Activated naive CD8-positive, alpha-beta T cell (primary cell): ENCODE results near the gene MBNL2.

ENCODE experiments used
- H3K27ac Mint-ChIP-seq: one replicate; pipeline ENCODE4 v1.8.0; 2021; ENCODE audit warnings: mixed read lengths
- H3K27me3 Mint-ChIP-seq: one replicate; pipeline ENCODE4 v1.8.0; 2021; ENCODE audit warnings: mixed read lengths
- H3K36me3 Mint-ChIP-seq: one replicate; pipeline ENCODE4 v1.8.0; 2021; ENCODE audit warnings: mixed read lengths
- H3K4me1 Mint-ChIP-seq: one replicate; pipeline ENCODE4 v1.8.0; 2021; ENCODE audit warnings: low read depth, mixed read lengths
- H3K4me3 Mint-ChIP-seq: one replicate; pipeline ENCODE4 v1.8.0; 2021; ENCODE audit warnings: mild to moderate bottlenecking, mixed read lengths
- H3K9me3 Mint-ChIP-seq: one replicate; pipeline ENCODE4 v1.8.0; 2021; ENCODE audit warnings: low read depth, mixed read lengths

Gene MBNL2

GRCh38 chr13:97295283-97296182, 73.4 kb downstream of the MBNL2 start:
- H3K27ac Mint-ChIP-seq: no peak overlapping the region
- no peak overlapping the region for H3K4me3 Mint-ChIP-seq
- no peaks in the 10 kb centered on the region for H3K9me3 Mint-ChIP-seq
- H3K4me1 Mint-ChIP-seq: peaks cover 40% of the 10 kb centered on the region
- H3K36me3 Mint-ChIP-seq: peaks cover 26% of the 10 kb centered on the region
- H3K27me3 Mint-ChIP-seq: no peaks in the 10 kb centered on the region

- Mint-ChIP-seq H3K27me3 (no peaks in the 10 kb centered on the region), H3K9me3 (no peaks in the 10 kb centered on the region), H3K36me3 (peaks cover 22% of the 10 kb centered on the region), H3K27ac (no peak overlapping the region), H3K4me1 (peaks cover 35% of the 10 kb centered on the region), H3K4me3 (no peak overlapping the region)
Observed at GRCh38 chr13:97296740-97297139, 74.6 kb downstream of the MBNL2 start.

- Mint-ChIP-seq H3K27me3 (no peaks in the 10 kb centered on the region), H3K4me1 (peaks cover 30% of the 10 kb centered on the region), H3K27ac (no peak overlapping the region), H3K9me3 (no peaks in the 10 kb centered on the region), H3K4me3 (no peak overlapping the region), H3K36me3 (peaks cover 22% of the 10 kb centered on the region)
Observed at GRCh38 chr13:97298816-97299215, 76.7 kb downstream of the MBNL2 start.

DNA sequence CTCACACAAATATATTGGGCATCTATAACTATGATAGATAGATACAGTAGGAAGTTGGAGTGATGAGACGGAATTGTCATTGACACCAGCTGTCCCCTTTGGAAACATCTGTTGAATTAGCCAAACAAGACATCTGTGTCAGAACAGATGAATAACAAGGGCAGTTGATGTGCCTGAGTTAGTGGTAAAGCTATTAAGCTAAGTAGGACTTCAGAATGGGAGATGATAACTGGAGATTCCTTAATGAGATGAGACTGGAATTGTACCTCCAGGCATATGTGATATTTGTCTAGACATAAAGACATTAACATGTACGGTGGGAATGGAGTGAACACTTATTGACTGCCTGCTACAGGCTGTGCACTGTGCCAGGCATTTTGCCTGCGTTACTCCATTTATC, 78.7 kb downstream of the MBNL2 start:
- no peak overlapping the region for H3K4me3 Mint-ChIP-seq
- H3K27ac Mint-ChIP-seq: no peak overlapping the region
- H3K4me1 Mint-ChIP-seq: peaks cover 14% of the 10 kb centered on the region
- H3K9me3 Mint-ChIP-seq: no peaks in the 10 kb centered on the region
- peaks cover 18% of the 10 kb centered on the region for H3K36me3 Mint-ChIP-seq
- no peaks in the 10 kb centered on the region for H3K27me3 Mint-ChIP-seq

- Mint-ChIP-seq H3K4me3 (no peak overlapping the region), H3K36me3 (peaks cover 17% of the 10 kb centered on the region), H3K27me3 (no peaks in the 10 kb centered on the region), H3K27ac (no peak overlapping the region), H3K4me1 (peaks cover 11% of the 10 kb centered on the region), H3K9me3 (no peaks in the 10 kb centered on the region)
Observed at GRCh38 chr13:97301382-97302095, 79.4 kb downstream of the MBNL2 start.

GRCh38 chr13:97302611-97303010, 80.5 kb downstream of the MBNL2 start:
- H3K27me3 Mint-ChIP-seq: no peaks in the 10 kb centered on the region
- H3K36me3 Mint-ChIP-seq: peaks cover 6% of the 10 kb centered on the region
- no peaks in the 10 kb centered on the region for H3K9me3 Mint-ChIP-seq
- peaks cover 7% of the 10 kb centered on the region for H3K4me1 Mint-ChIP-seq
- H3K27ac Mint-ChIP-seq: no peak overlapping the region
- H3K4me3 Mint-ChIP-seq: no peak overlapping the region

- Mint-ChIP-seq H3K9me3 (no peaks in the 10 kb centered on the region), H3K4me1 (peaks cover 4% of the 10 kb centered on the region), H3K27ac (no peak overlapping the region), H3K36me3 (peaks cover 19% of the 10 kb centered on the region), H3K27me3 (no peaks in the 10 kb centered on the region), H3K4me3 (no peak overlapping the region)
Observed at GRCh38 chr13:97306106-97306505, 84.0 kb downstream of the MBNL2 start.

GRCh38 chr13:97306645-97307044, 84.5 kb downstream of the MBNL2 start:
- peaks cover 19% of the 10 kb centered on the region for H3K36me3 Mint-ChIP-seq
- H3K4me3 Mint-ChIP-seq: no peak overlapping the region
- no peaks in the 10 kb centered on the region for H3K9me3 Mint-ChIP-seq
- no peak overlapping the region for H3K27ac Mint-ChIP-seq
- H3K27me3 Mint-ChIP-seq: no peaks in the 10 kb centered on the region
- H3K4me1 Mint-ChIP-seq: peaks cover 4% of the 10 kb centered on the region

DNA sequence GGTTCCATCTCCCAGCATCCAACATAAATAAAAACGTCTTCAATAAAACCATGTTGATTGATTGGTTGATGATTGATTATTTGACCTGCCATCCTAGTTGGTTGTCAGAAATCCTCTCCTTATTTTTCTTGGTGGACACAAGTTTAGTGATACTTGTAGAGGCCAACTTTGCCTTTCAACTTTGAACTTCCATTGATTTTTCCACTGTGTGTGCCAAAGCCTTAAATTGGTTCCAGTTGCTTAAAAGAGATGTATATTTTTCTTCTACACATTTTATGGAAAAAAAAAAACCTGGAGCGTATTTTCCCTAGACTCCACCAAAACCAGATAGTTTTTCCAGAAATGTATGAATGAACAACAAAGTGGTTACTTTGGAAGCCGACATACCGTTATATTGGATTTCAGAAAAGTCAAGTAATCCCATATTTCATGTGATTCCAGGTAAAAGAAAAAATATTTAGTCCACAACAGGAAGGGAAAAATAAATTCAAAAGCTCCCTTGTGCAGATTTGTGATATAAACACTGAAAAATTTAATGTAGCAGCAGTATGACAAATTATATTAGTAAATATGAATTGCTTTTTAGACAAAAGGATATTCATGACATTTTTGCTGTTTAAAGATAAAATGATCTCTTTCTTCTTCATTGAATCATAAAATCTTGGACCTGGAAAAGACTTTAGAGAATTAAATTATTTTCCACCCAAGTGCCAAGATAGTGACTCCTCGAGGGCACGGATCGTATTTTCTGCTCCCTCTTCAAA, 85.2 kb downstream of the MBNL2 start:
- Mint-ChIP-seq H3K27ac (no peak overlapping the region), H3K27me3 (no peaks in the 10 kb centered on the region)

DNA sequence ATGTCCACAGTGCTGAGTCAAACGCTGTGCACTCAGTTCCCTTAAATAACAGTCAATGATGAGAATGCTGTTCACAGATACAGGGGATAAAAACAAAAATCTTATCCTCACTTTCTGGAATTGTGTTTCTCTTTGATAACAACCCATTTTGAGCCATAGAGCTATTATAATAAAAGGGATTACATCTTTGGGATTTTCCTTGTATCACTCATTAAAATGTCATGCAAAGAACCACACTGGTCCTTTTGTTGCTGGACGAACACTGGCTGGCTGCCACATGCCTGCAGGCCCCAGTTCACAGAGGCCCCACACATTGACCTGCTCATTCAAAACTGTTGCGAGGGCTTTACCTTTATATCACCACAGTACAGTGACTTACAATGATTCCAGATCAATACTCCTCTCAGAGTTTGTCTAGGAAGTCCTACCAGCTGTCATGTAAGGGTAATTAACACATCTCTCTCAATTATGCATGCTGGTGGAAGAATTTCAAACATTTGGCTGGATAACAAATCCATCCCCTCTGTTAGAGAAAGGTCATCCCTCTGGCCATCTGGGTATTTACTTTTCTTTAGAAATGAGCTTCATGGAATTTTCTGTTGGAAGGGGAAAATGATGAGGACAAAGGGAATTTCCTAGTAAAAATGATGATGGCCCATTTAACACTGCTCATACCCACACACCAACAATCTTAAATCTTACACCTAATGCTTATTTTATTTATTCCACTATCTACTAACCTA, 85.9 kb downstream of the MBNL2 start:
- no peaks in the 10 kb centered on the region for H3K27me3 Mint-ChIP-seq
- H3K9me3 Mint-ChIP-seq: no peaks in the 10 kb centered on the region
- peaks cover 10% of the 10 kb centered on the region for H3K4me1 Mint-ChIP-seq
- peaks cover 22% of the 10 kb centered on the region for H3K36me3 Mint-ChIP-seq
- H3K27ac Mint-ChIP-seq: no peak overlapping the region
- H3K4me3 Mint-ChIP-seq: no peak overlapping the region

More for the DNA sequence above, 85.2 kb downstream of the MBNL2 start:
- no peak overlapping the region for H3K4me3 Mint-ChIP-seq
- no peaks in the 10 kb centered on the region for H3K9me3 Mint-ChIP-seq
- H3K36me3 Mint-ChIP-seq: peaks cover 22% of the 10 kb centered on the region
- peaks cover 10% of the 10 kb centered on the region for H3K4me1 Mint-ChIP-seq

DNA sequence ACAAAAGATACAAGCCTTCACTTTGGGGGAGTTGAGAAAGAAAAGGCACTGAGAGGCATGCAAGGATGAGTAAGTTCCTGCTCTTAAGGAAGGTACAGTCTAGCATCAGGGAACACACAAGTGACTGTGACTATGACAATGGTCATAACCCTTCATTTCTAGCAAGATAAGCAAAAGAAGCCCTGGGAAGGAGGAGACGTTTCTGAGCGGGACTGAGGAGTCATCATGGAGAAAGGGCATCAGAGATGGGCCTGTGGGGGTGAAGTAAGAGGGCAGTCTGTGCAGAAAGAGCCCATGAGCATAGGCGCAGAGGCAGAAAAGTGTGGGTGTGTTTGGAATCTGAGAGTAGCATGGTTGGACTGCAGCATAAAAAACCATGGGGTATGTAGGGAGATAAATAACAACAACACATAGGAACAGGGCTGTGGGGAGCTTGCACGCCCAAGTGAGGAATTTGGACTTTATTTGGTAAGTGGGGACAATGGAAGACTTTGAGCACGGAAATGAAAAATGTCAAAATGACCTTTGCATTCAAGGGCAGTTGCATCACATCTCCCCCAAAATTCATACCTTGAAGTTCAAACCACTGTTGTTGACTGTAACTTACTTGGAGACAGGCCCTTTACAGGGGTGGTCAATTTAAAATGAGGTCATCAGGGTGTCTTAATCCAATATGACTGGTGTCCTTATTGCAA, 86.7 kb downstream of the MBNL2 start:
- no peaks in the 10 kb centered on the region for H3K9me3 Mint-ChIP-seq
- peaks cover 13% of the 10 kb centered on the region for H3K4me1 Mint-ChIP-seq
- no peak overlapping the region for H3K27ac Mint-ChIP-seq
- no peaks in the 10 kb centered on the region for H3K27me3 Mint-ChIP-seq
- H3K36me3 Mint-ChIP-seq: peaks cover 22% of the 10 kb centered on the region
- H3K4me3 Mint-ChIP-seq: no peak overlapping the region

DNA sequence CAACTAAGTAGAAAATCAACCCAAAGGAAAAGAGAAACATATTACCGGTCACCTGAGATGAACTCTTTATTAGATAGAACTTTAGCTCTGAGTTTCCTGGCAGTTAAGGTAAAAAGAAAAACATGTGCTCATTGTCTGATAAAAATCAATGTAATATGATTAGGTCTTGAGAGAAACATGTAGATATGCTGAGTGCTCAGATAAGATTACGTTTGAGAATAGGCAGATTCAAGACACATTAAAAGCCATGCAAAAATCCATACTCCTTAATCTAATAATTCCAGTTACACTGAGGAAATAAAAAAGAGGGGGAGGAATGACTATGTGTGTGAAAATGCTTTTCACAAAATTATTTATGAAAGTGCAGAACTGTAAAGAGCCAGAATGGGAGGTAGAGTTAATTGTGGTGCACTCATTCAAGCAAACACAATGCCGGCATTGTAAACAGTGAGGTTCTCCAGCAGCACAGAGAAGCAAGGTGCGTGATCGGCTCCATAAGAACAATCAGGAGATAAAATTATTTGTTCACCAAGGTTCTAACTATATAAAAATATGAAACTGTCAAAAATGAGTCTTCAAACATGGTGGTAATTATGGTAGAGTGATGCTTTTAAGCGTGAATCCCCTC, 88.8 kb downstream of the MBNL2 start:
- Mint-ChIP-seq H3K27ac (no peak overlapping the region), H3K4me1 (peaks cover 22% of the 10 kb centered on the region), H3K4me3 (no peak overlapping the region), H3K36me3 (peaks cover 30% of the 10 kb centered on the region), H3K9me3 (no peaks in the 10 kb centered on the region), H3K27me3 (no peaks in the 10 kb centered on the region)

DNA sequence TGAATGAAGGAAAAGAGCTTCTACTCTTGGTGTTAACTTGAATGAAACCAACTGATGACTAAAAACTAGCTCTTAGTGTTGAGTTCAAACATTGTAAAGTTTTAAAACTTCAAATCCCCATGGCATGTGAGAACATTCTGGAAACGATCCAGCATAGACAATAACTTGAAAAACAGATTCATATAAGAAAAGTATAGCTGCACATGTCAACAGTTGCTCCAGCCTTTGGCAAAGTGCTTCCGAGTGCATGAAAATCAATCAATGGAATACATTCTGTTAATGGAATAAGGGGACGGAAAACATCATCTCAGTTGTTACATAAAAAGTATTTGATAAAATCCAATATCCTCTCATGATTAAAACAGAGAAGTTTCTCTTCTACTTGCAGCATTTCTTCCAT, 89.8 kb downstream of the MBNL2 start:
- Mint-ChIP-seq H3K27ac (no peak overlapping the region), H3K27me3 (no peaks in the 10 kb centered on the region), H3K4me3 (no peak overlapping the region), H3K36me3 (peaks cover 36% of the 10 kb centered on the region), H3K4me1 (peaks cover 26% of the 10 kb centered on the region), H3K9me3 (no peaks in the 10 kb centered on the region)
